Activated naive CD4-positive, alpha-beta T cell treated with anti-CD3 and anti-CD28 coated beads, Interleukin-2, amount 10 ng/mL, durations not matched to agents 7 days and 5 days (primary cell): ENCODE data around the gene CSRP2.

ENCODE experiments used
- CTCF ChIA-PET: fragments of 350-600 bp; sonication (Branson Sonifier 250); formaldehyde crosslinking; loops from one replicate; lab custom pipeline; 2021; ENCODE audit warnings: antibody characterized with exemption; lab: Charles Lee
- DNase-seq: peaks from one replicate; pipeline ENCODE4 v3.0.0-alpha.2; 2020
- H3K27ac Mint-ChIP-seq: one replicate; pipeline ENCODE4 v1.8.0; 2021; ENCODE audit warnings: mild to moderate bottlenecking, moderate library complexity, mixed read lengths
- H3K27me3 Mint-ChIP-seq: one replicate; pipeline ENCODE4 v1.8.0; 2021; ENCODE audit warnings: mild to moderate bottlenecking, mixed read lengths
- H3K36me3 Mint-ChIP-seq: one replicate; pipeline ENCODE4 v1.8.0; 2021; ENCODE audit warnings: mixed read lengths
- H3K4me1 Mint-ChIP-seq: one replicate; pipeline ENCODE4 v1.8.0; 2021; ENCODE audit warnings: mixed read lengths
- H3K4me3 Mint-ChIP-seq: one replicate; pipeline ENCODE4 v1.8.0; 2021; ENCODE audit warnings: mild to moderate bottlenecking, moderate library complexity, mixed read lengths
- H3K9me3 Mint-ChIP-seq: one replicate; pipeline ENCODE4 v1.8.0; 2021; ENCODE audit warnings: mixed read lengths

Gene CSRP2

DNA sequence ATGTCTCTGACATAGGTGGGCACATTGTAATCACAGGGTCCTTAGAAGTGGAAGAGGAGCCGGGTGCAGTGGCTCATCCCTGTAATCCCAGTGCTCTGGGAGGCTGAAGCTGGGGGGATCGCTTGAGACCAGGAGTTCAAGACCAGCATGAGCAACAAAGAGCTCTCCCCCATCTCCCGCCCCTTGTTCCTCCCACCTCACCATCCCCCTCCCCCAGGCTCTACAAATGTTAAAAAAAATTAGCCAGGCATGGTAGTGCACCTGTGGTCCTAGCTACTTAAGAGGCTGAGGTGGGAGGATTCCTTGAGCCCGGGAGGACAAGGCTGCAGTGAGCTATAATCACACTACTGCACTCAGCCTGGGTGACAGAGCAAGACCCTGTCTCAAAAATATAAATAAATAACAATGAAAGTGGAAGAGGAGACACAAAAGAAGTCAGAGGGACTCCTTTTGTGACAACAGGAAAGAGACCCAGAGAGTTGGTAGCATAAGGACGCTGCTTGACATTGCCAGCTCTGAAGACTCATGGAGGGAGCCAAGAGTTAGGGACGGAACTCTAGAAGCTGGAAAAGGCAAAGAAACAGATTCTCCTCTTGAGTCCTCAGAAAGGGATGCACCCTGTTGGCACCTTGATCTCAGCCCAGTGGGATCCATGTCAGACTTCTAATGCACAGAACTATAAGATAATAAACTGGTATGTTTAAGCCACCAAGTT is 29.6 kb upstream of the CSRP2 start:
- peaks cover under 1% of the 10 kb centered on the region for H3K4me1 Mint-ChIP-seq
- H3K4me3 Mint-ChIP-seq = no peak overlapping the region
- no peak overlapping the region for H3K27ac Mint-ChIP-seq
- H3K36me3 Mint-ChIP-seq = no peaks in the 10 kb centered on the region
- peaks cover 4% of the 10 kb centered on the region for H3K27me3 Mint-ChIP-seq
- no peak for DNase-seq
- CTCF ChIA-PET = no interaction called here
- no peaks in the 10 kb centered on the region for H3K9me3 Mint-ChIP-seq

DNA sequence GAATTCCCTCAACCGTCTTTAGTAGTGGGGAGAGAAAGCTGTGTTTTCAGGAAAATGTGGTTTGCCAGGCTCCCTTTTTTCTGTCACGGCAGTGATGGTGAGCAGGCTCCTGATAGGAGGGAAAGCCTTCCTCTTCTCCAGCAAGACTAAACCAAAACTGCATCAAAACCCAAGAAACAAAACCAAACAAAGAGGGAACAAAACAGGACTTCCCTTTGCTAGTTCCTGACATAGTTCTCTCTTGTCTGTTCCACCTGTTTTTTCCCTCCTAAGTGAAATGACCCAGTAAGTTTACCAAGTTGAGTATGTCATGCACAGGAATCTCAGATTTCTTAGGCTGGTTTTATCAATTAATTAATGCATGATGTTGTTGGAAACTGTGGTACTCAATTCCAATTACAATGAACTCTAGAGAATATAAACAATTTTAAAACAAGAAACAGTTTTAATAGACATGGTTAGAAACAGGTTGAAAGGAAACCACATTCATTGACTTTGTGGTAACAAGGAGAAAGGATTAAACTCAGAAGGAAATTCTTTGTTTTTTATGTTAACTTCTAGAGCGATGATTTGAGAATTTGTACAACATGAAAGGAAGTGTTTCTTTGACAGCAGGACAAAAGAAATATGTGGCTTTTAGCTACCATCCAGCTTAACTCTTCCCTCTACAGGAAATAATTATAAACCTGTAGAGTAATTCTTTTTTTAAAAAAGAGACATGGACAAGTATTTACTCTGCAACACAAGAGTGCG is 23.0 kb upstream of the CSRP2 start:
- H3K27me3 Mint-ChIP-seq = no peaks in the 10 kb centered on the region
- CTCF ChIA-PET = no interaction called here
- H3K4me3 Mint-ChIP-seq = no peak overlapping the region
- no peak overlapping the region for H3K27ac Mint-ChIP-seq
- peaks cover 10% of the 10 kb centered on the region for H3K4me1 Mint-ChIP-seq
- DNase-seq = no peak
- H3K36me3 Mint-ChIP-seq = no peaks in the 10 kb centered on the region
- no peaks in the 10 kb centered on the region for H3K9me3 Mint-ChIP-seq

DNA sequence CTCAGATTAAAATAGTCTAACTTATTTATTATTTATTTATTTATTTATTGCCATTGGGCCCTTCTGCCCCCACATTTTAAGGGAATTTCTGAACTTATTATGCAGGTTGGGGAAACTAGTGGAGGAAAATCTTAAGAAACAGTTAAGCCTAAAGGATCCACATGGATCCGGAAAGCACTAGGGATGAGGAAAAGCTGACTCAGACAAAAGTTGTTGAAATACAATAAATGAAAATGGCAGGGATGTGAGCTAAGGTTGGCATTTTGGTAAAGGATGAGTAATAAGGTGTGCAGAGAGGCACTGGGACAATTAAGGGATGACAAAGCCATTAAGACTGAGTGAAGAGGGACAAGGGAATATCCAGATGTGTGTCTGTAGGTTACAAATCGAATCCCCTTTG is 20.7 kb upstream of the CSRP2 start:
- H3K4me3 Mint-ChIP-seq = no peak overlapping the region
- CTCF ChIA-PET = no interaction called here
- H3K9me3 Mint-ChIP-seq = no peaks in the 10 kb centered on the region
- no peak for DNase-seq
- peaks cover 10% of the 10 kb centered on the region for H3K4me1 Mint-ChIP-seq
- no peaks in the 10 kb centered on the region for H3K36me3 Mint-ChIP-seq
- H3K27me3 Mint-ChIP-seq = no peaks in the 10 kb centered on the region
- H3K27ac Mint-ChIP-seq = no peak overlapping the region

DNA sequence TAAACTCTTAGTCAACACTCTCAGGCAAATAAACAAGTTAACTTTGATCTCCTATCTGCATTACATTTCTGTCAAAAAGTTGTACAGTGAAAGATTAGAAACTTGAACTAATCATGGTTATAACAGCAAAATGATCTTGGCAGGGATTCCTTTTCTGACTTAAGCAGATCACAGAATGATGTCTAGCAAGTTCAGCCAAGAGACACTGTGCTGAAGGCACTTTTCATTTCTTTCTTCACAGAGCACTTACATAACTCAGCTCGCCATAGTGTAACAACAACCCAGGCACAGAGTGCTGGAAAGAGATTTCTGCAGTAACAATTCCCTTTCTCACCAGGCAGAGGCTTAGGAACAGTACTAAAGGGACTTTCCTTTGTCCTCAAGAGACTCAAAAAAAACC is 19.6 kb upstream of the CSRP2 start:
- H3K36me3 Mint-ChIP-seq = no peaks in the 10 kb centered on the region
- peaks cover 9% of the 10 kb centered on the region for H3K4me1 Mint-ChIP-seq
- CTCF ChIA-PET = no interaction called here
- DNase-seq = no peak
- no peaks in the 10 kb centered on the region for H3K27me3 Mint-ChIP-seq
- no peaks in the 10 kb centered on the region for H3K9me3 Mint-ChIP-seq
- no peak overlapping the region for H3K27ac Mint-ChIP-seq
- H3K4me3 Mint-ChIP-seq = no peak overlapping the region

DNA sequence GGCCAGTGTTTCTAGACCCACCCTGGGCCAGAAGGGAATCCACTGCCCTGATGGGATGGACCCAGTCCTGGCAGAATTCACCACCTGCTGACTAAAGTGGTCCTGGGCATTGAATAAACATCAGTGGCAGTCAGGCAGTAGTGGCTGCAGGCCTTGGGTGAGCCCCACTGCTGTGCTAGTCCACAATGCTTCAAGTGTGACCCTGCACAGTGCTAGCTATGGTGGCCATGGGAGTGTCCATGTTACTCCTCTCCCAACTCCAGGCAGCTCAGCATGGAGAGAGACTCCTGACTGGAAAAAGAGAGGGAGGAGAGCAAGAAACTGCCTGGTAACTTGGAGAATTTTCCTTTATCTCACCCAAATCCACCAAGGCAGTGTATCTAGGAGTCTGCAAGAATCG is 17.5 kb upstream of the CSRP2 start:
- H3K4me1 Mint-ChIP-seq = no peaks in the 10 kb centered on the region
- no peak overlapping the region for H3K27ac Mint-ChIP-seq
- CTCF ChIA-PET = no interaction called here
- H3K36me3 Mint-ChIP-seq = no peaks in the 10 kb centered on the region
- H3K27me3 Mint-ChIP-seq = peaks cover 3% of the 10 kb centered on the region
- DNase-seq = no peak
- no peaks in the 10 kb centered on the region for H3K9me3 Mint-ChIP-seq
- H3K4me3 Mint-ChIP-seq = no peak overlapping the region

DNA sequence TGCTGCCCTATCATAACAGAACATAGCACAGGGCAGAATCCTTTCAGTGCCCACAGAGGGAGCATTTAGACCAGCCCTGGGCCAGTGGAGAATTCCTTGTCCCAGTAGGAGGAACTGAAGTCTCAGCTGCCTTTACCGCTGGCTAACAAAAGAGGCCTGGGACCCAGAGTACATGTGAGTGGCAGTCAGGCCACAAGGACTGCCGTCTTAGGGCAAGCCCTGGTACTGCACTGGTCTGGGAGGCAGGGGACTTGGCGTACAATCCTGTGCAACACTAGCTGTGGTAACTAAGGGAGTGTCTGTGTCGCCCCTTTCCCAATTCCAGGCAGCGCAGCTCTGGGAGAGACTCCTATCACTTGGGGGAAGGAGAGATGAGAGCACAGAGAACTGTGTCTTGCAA is 17.0 kb upstream of the CSRP2 start:
- Mint-ChIP-seq H3K9me3 (no peaks in the 10 kb centered on the region), H3K27ac (no peak overlapping the region), H3K36me3 (no peaks in the 10 kb centered on the region), H3K4me3 (no peak overlapping the region), H3K27me3 (peaks cover 3% of the 10 kb centered on the region), H3K4me1 (peaks cover under 1% of the 10 kb centered on the region)
- no peak for DNase-seq
- CTCF ChIA-PET = no interaction called here

DNA sequence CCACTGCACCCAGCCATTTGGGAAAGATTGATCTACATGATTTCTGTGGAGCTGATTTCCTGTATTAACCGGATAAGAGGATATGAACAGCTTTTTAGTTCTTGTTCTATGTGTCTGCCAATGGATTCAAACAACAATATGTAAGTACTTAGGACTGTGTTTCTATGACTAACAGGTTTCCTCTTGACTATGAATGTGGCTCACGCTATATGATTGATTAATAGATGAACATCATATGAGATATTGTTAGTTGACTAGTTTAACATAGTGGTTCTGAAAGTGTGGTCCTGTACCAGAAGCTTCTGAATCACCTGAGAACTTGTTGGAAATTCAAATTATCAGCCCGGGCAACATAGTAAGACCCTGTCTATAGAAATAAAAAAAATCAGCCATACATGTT is 12.8 kb upstream of the CSRP2 start:
- Mint-ChIP-seq H3K9me3 (no peaks in the 10 kb centered on the region), H3K27me3 (peaks cover 8% of the 10 kb centered on the region), H3K27ac (no peak overlapping the region), H3K36me3 (no peaks in the 10 kb centered on the region), H3K4me1 (peaks cover 6% of the 10 kb centered on the region), H3K4me3 (no peak overlapping the region)
- no peak for DNase-seq
- CTCF ChIA-PET = interaction anchor here (0.7 to 1.7 kb wide), 3 partner anchors 16 to 347 kb away, joined by 3 to 4 read pairs (median 3); no protein-coding TSS in a partner anchor

DNA sequence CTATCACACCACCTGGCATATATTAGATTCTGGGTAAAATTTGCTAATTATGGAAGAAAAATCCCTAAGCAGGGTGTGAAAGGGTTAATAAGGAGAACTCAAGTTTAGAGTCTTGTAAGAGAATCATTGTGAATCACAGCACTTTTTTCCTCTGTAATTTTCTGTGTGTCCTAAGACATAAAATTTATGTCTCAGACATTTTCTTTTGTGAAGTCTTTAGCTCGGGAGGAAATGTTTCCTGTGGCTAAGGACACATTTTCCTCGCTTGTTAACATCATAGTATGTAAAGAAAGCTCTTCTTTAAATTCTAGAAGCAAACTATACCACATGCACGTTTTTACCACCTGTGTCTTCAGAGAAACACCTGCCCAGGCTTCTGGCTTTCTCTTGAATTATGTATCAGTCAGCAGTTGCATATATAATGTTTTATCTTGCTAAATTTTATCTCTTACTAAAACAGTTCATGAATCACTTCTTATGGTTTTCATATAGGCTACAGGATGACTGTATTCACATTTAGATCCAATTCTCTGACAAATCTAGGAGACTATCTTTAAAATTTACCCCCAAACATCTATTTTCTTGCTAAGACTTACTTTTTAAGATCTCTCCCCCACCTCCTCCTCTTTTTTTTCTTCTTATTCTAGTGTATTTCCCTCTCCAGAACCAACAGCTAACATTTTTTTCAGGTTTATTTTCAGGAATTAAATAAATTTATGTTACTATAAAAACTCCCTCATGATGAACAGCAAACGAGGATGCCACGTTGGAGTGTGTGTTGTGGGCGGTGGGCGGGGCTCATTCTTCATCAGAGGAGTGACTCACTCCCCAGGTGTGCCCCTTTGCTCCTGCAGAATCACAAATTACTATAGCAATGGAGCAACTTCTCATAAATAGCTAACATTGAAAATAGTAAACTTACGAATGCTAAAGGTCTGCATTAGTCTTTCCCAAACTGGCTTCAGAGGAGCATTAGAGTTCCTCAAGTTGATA is 11.6 kb upstream of the CSRP2 start:
- DNase-seq = no peak
- Mint-ChIP-seq H3K4me3 (no peak overlapping the region), H3K27me3 (peaks cover 8% of the 10 kb centered on the region), H3K9me3 (no peaks in the 10 kb centered on the region), H3K4me1 (peaks cover 6% of the 10 kb centered on the region), H3K36me3 (no peaks in the 10 kb centered on the region), H3K27ac (no peak overlapping the region)
- CTCF ChIA-PET = interaction anchor here (1.7 kb wide), 1 partner anchor 120 kb away, joined by 4 read pairs; no protein-coding TSS in a partner anchor

DNA sequence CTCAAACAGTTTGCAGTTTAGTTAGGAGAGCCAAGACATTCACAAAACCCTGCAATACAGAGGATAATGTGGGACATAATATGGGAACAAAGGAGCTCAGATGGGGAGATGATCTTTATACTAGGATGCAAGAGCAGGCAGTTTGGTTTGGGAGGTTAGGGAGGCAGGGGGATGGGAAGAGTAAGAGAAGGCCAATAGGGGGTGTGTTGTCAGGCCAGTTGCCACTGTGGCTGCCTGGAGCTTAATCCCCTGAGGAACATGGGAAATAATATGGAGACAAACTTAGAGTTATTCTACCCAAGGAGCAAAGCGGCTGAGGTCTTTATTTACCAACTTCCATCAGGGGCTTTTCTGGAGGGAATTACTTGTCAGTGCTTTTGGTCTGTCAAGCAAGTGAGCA is 10.0 kb upstream of the CSRP2 start:
- H3K27ac Mint-ChIP-seq = no peak overlapping the region
- CTCF ChIA-PET = no interaction called here
- H3K4me1 Mint-ChIP-seq = peaks cover 6% of the 10 kb centered on the region
- no peak for DNase-seq
- no peak overlapping the region for H3K4me3 Mint-ChIP-seq
- H3K27me3 Mint-ChIP-seq = peaks cover 8% of the 10 kb centered on the region
- H3K9me3 Mint-ChIP-seq = no peaks in the 10 kb centered on the region
- no peaks in the 10 kb centered on the region for H3K36me3 Mint-ChIP-seq

DNA sequence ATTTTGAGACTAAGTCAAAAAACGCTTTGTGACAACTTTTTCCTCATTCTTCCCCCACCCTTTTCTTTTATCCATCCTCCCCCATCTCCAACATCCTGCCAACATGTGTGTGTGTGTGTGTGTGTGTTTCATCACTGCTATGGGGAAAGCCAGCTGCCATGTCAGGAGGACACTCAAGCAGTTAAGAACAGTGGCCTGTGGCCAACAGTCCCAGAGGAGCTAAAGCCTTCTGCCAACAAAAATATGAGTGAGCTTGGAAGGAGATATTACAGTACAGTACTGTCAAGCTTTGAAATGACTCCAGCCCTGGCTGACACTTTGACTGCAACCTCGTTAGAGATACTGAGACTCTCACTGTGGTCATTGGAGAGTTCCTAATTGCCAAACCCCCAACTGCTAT is 5.0 kb upstream of the CSRP2 start:
- no peaks in the 10 kb centered on the region for H3K9me3 Mint-ChIP-seq
- CTCF ChIA-PET = no interaction called here
- peaks cover 29% of the 10 kb centered on the region for H3K27me3 Mint-ChIP-seq
- no peak overlapping the region for H3K4me3 Mint-ChIP-seq
- no peaks in the 10 kb centered on the region for H3K36me3 Mint-ChIP-seq
- H3K4me1 Mint-ChIP-seq = peaks cover 6% of the 10 kb centered on the region
- no peak for DNase-seq
- no peak overlapping the region for H3K27ac Mint-ChIP-seq

DNA sequence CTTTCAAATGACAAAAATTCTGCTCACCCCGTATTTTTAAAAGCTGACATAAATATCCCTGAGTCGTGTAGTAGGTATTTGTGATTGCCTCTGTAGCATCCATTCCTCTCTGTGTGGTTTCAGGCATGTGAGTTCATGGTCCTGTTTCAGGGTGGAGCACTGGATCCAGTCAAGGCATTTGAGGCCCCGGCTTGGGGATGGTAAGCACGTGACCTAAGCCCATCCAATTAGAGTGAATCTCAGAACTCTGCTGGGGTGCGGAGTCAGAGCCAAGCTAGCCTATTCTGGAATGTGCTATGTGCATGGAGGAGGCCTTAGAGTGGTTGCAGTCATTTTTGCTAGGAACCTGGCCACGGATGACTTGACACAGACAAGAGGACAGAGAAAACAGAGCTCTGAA is 4.3 kb upstream of the CSRP2 start:
- no peaks in the 10 kb centered on the region for H3K9me3 Mint-ChIP-seq
- no peak overlapping the region for H3K27ac Mint-ChIP-seq
- no peak for DNase-seq
- peaks cover 9% of the 10 kb centered on the region for H3K4me1 Mint-ChIP-seq
- no peaks in the 10 kb centered on the region for H3K36me3 Mint-ChIP-seq
- no peak overlapping the region for H3K4me3 Mint-ChIP-seq
- CTCF ChIA-PET = no interaction called here
- peaks cover 33% of the 10 kb centered on the region for H3K27me3 Mint-ChIP-seq

DNA sequence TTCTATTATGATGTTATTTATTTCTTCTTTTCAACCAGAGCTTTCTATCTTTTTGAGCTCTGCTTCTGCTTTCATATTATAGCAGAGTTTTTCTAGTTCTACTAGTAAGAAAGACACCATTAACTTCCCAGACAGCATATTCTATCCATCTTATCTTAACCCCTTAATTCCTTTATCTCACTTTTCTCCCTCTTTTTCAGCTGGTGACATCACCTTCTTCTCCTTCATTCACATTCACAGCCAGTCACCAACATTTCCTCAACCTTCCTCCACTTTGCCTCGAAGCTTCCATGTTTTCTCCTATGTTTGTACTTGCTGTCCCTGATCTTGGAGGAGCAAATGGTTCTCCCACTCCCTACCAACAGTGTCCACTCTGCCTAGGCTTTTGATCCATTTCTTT is 3.5 kb upstream of the CSRP2 start:
- no peaks in the 10 kb centered on the region for H3K36me3 Mint-ChIP-seq
- H3K9me3 Mint-ChIP-seq = no peaks in the 10 kb centered on the region
- H3K4me3 Mint-ChIP-seq = no peak overlapping the region
- DNase-seq = no peak
- H3K4me1 Mint-ChIP-seq = peaks cover 15% of the 10 kb centered on the region
- no peak overlapping the region for H3K27ac Mint-ChIP-seq
- H3K27me3 Mint-ChIP-seq = peaks cover 41% of the 10 kb centered on the region
- CTCF ChIA-PET = no interaction called here

DNA sequence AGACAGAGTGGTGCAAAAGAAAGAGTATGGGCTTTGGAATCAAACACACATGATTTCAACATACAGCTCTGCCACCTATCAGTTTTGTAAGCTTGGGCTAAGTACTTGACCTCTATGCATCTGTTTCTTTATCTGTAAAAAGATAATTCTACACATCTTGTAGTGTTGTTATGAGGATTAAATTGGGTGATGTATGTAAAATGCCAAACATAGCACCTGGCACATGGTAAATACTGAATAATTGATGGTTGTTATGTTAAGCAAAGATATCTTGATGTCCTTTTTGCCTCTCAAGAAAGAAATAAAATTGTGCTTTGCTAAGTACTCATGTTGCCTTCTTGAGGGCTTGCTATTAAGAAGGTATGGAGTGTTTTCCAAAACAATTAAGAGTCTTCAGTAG is 2.3 kb upstream of the CSRP2 start:
- peaks cover 52% of the 10 kb centered on the region for H3K27me3 Mint-ChIP-seq
- H3K9me3 Mint-ChIP-seq = no peaks in the 10 kb centered on the region
- no peak overlapping the region for H3K4me3 Mint-ChIP-seq
- no peak for DNase-seq
- no peaks in the 10 kb centered on the region for H3K36me3 Mint-ChIP-seq
- CTCF ChIA-PET = no interaction called here
- H3K27ac Mint-ChIP-seq = no peak overlapping the region
- peaks cover 16% of the 10 kb centered on the region for H3K4me1 Mint-ChIP-seq

DNA sequence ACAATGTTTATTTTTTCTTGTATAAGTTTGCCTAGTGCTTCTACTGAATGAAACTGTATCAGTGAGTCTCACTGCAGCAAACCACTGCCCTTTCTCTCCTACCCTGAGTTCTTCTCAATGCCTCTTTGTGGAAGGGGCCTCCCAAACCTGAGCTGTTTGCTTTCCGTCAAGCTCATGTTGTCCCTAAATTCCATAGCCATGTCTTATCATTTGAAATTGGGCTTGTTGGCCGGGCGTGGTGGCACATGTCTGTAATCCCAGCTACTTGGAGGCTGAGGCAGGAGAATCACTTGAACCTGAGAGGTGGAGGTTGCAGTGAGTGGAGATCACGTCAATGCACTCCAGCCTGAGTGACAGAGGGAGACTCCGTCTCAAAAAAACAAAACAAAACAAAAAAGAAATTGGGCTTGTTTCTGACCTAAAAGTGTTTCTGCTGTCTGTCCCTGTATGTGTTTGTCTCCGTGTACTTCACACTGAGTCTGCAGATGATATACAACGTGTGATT is 1.8 kb upstream of the CSRP2 start:
- Mint-ChIP-seq H3K27me3 (peaks cover 52% of the 10 kb centered on the region), H3K36me3 (no peaks in the 10 kb centered on the region), H3K27ac (no peak overlapping the region), H3K4me1 (peaks cover 16% of the 10 kb centered on the region), H3K4me3 (no peak overlapping the region), H3K9me3 (no peaks in the 10 kb centered on the region)
- DNase-seq = no peak
- CTCF ChIA-PET = no interaction called here
